ENCODE measurements around the gene TMEM184A.

- no peak for TF ChIP-seq CTCF (conservative IDR thresholded peaks at IDR 0.05; ENCODE audit: low read depth in 2 of 2)
- no peak for TF ChIP-seq CREB1 (CRISPR knock-in tag; IDR thresholded peaks at IDR 0.05; ENCODE audit: low read depth)
- no peak for TF ChIP-seq EZH2phosphoT487 (IDR thresholded peaks at IDR 0.05; ENCODE audit: unreplicated experiment)
- TF ChIP-seq POLR2AphosphoS5 (IDR thresholded peaks at IDR 0.05; ENCODE audit: low read depth): no peak
- TF ChIP-seq EZH2 (IDR thresholded peaks at IDR 0.05; ENCODE audit: low read depth, unreplicated experiment): no peak
Measured at GRCh38 chr7:1493129-1493528, 62.9 kb downstream of the TMEM184A start.
